ENCODE data around the gene PHPT1. TPM values are rescaled to one million over a fixed set of nuclear protein-coding genes. Genes with fewer than 3 reads are reported as not detected.
"Not testable (repeated sequence)": the region's sequence is repeated elsewhere in the genome, so short reads cannot be mapped to it uniquely, and the experiment has no call there.

The PHPT1 gene
- polyA plus RNA-seq, 4 donors: 111 to 337 (median 169) TPM

DNA sequence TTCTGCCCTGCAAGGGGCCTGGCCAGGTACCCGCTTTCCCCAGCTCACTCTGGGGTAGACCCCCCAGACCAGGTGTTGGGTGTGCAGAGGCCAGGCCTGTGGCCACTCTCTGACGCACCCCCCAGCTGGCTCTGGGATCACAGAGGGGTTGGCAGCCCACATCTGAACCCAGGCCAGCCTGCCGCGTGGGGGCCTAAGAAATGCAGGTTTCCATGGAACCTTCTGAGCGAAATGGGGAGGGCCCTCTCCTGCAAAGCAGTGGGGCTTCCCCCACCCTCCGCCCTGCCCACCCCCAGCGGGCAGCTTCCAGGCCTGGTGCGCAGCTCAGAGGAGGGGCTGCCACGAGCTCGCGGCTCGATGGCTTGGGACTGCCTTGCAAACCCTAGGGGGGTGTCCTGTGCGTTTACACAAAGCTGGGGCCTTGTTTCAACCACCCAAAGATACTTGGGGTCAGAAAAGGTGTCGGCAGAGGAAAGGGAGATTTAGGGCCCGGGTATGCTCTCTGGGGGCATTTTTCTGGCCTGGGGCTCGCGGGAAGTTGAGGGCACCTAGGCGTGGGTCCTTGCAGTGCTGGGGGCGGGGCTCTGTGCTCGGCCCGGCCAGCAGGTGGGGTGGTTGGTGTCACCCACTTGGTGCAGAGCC is 5.9 kb upstream of the PHPT1 start:
- not testable (repeated sequence) for FAIRE-seq; H3K9me3 ChIP-seq (ENCODE audit: control insufficient read depth in 2 of 2, insufficient read depth in 1 of 2, low read depth in 1 of 2, low read length in 1 of 2); H3K4me3 ChIP-seq (ENCODE audit: low read depth in 1 of 3, low read length in 3 of 3)
- peak in 1 of 2 donors; percentile 28 for DNase-seq
- Histone ChIP-seq H3K27ac (ENCODE audit: low read depth in 1 of 3, low read length in 2 of 3) (peak overlapping the region in 1 of 3 donors; percentile 2), H3K4me1 (ENCODE audit: control insufficient read depth in 3 of 3, insufficient read depth in 2 of 3, low read depth in 1 of 3, low read length in 2 of 3) (peaks cover 0 to 63% (median 4%) of the 10 kb centered on the region in 3 donors), H3K36me3 (ENCODE audit: control insufficient read depth in 3 of 3, insufficient read depth in 2 of 3, low read depth in 1 of 3, low read length in 3 of 3) (peaks cover 2 to 32% (median 13%) of the 10 kb centered on the region in 3 donors), H3K27me3 (ENCODE audit: control insufficient read depth in 3 of 3, insufficient read depth in 3 of 3, low read length in 3 of 3) (peaks cover 3 to 26% (median 9%) of the 10 kb centered on the region in 3 donors)
- WGBS, 3 donors: 10 to 17% (median 11%) methylated on average over 18 to 21 of the region's 21 CpGs

- peak overlapping the region in 1 of 3 donors; percentile 25 for H3K4me3 ChIP-seq (ENCODE audit: low read depth in 1 of 3, low read length in 3 of 3)
- not testable (repeated sequence) for H3K27ac ChIP-seq (ENCODE audit: low read depth in 1 of 3, low read length in 2 of 3); FAIRE-seq; H3K9me3 ChIP-seq (ENCODE audit: control insufficient read depth in 2 of 2, insufficient read depth in 1 of 2, low read depth in 1 of 2, low read length in 1 of 2)
- 5 to 6% (median 5%) methylated on average over 55 to 99 of the region's 99 CpGs for WGBS, 3 donors
- peaks cover 0 to 60% (median 4%) of the 10 kb centered on the region in 3 donors for H3K4me1 ChIP-seq (ENCODE audit: control insufficient read depth in 3 of 3, insufficient read depth in 2 of 3, low read depth in 1 of 3, low read length in 2 of 3)
- H3K27me3 ChIP-seq (ENCODE audit: control insufficient read depth in 3 of 3, insufficient read depth in 3 of 3, low read length in 3 of 3): peaks cover 3 to 26% (median 9%) of the 10 kb centered on the region in 3 donors
- DNase-seq: peak in 1 of 2 donors; percentile 60
- peaks cover 0 to 24% (median 12%) of the 10 kb centered on the region in 3 donors for H3K36me3 ChIP-seq (ENCODE audit: control insufficient read depth in 3 of 3, insufficient read depth in 2 of 3, low read depth in 1 of 3, low read length in 3 of 3)
Measured at GRCh38 chr9:136843801-136844740, 5.1 kb upstream of the PHPT1 start.

- H3K27ac ChIP-seq (ENCODE audit: low read depth in 1 of 3, low read length in 2 of 3): no peak overlapping the region
- peak overlapping the region in 1 of 3 donors; percentile 25 for H3K4me3 ChIP-seq (ENCODE audit: low read depth in 1 of 3, low read length in 3 of 3)
- peaks cover 0 to 10% of the 10 kb centered on the region in 2 donors for H3K9me3 ChIP-seq (ENCODE audit: control insufficient read depth in 2 of 2, insufficient read depth in 1 of 2, low read depth in 1 of 2, low read length in 1 of 2)
- DNase-seq: peak; percentile 31 to 44
- peaks cover 3 to 26% (median 9%) of the 10 kb centered on the region in 3 donors for H3K27me3 ChIP-seq (ENCODE audit: control insufficient read depth in 3 of 3, insufficient read depth in 3 of 3, low read length in 3 of 3)
- WGBS, 3 donors: 8 to 12% (median 9%) methylated on average over 30 to 88 of the region's 88 CpGs
- no peak for FAIRE-seq
- peaks cover 0 to 19% (median 4%) of the 10 kb centered on the region in 3 donors for H3K36me3 ChIP-seq (ENCODE audit: control insufficient read depth in 3 of 3, insufficient read depth in 2 of 3, low read depth in 1 of 3, low read length in 3 of 3)
- peaks cover 0 to 53% (median 4%) of the 10 kb centered on the region in 3 donors for H3K4me1 ChIP-seq (ENCODE audit: control insufficient read depth in 3 of 3, insufficient read depth in 2 of 3, low read depth in 1 of 3, low read length in 2 of 3)
Measured at GRCh38 chr9:136844761-136845464, 4.3 kb upstream of the PHPT1 start.

GRCh38 chr9:136845465-136846260 is 3.5 kb upstream of the PHPT1 start:
- Histone ChIP-seq H3K36me3 (ENCODE audit: control insufficient read depth in 3 of 3, insufficient read depth in 2 of 3, low read depth in 1 of 3, low read length in 3 of 3) (peaks cover 0 to 19% (median 2%) of the 10 kb centered on the region in 3 donors), H3K9me3 (ENCODE audit: control insufficient read depth in 2 of 2, insufficient read depth in 1 of 2, low read depth in 1 of 2, low read length in 1 of 2) (peaks cover 0 to 10% of the 10 kb centered on the region in 2 donors), H3K4me1 (ENCODE audit: control insufficient read depth in 3 of 3, insufficient read depth in 2 of 3, low read depth in 1 of 3, low read length in 2 of 3) (peaks cover 0 to 53% (median 6%) of the 10 kb centered on the region in 3 donors), H3K27me3 (ENCODE audit: control insufficient read depth in 3 of 3, insufficient read depth in 3 of 3, low read length in 3 of 3) (peaks cover 3 to 26% (median 9%) of the 10 kb centered on the region in 3 donors), H3K27ac (ENCODE audit: low read depth in 1 of 3, low read length in 2 of 3) (no peak overlapping the region), H3K4me3 (ENCODE audit: low read depth in 1 of 3, low read length in 3 of 3) (peak overlapping the region in 1 of 3 donors; percentile 24)
- 24 to 34% (median 28%) methylated on average over 79 to 102 of the region's 102 CpGs for WGBS, 3 donors
- DNase-seq: peak in 1 of 2 donors; percentile 26
- FAIRE-seq: no peak

DNA sequence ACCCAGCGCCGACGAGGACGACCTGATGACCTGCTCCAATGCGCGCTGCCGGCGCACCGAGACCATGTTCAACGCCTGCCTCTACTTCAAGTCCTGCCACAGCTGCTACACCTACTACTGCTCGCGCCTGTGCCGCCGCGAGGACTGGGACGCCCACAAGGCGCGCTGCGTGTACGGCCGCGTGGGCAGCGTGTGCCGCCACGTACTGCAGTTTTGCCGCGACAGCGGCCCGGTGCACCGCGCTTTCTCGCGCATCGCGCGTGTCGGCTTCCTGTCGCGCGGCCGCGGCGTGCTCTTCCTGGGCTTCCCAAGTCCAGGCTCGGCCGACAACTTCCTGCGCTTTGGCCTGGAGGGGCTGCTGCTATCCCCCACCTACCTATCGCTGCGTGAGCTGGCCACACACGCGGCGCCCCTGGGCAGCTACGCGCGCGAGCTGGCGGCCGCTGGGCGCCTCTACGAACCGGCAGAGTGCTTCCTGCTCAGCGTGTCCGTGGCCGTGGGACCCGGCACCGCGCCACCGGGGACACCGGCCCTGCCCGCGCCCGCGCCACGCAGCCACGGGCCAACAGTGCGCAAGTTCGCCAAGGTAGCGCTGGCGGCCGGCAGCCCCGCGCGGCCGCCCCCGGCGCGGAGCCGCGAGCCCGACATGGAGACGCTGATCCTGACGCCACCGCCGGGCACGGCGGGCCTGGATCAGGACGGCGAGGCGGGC is 2.7 kb upstream of the PHPT1 start:
- FAIRE-seq (no peak), DNase-seq (no peak)
- H3K27me3 ChIP-seq (ENCODE audit: control insufficient read depth in 3 of 3, insufficient read depth in 3 of 3, low read length in 3 of 3): peaks cover 3 to 26% (median 9%) of the 10 kb centered on the region in 3 donors
- H3K27ac ChIP-seq (ENCODE audit: low read depth in 1 of 3, low read length in 2 of 3): peak overlapping the region in 1 of 3 donors; percentile 100
- H3K4me1 ChIP-seq (ENCODE audit: control insufficient read depth in 3 of 3, insufficient read depth in 2 of 3, low read depth in 1 of 3, low read length in 2 of 3): peaks cover 0 to 53% (median 6%) of the 10 kb centered on the region in 3 donors
- H3K4me3 ChIP-seq (ENCODE audit: low read depth in 1 of 3, low read length in 3 of 3): peak overlapping the region in 2 of 3 donors; percentile 27 to 85
- WGBS, 3 donors: 6 to 18% (median 15%) methylated on average over 58 to 98 of the region's 98 CpGs
- H3K9me3 ChIP-seq (ENCODE audit: control insufficient read depth in 2 of 2, insufficient read depth in 1 of 2, low read depth in 1 of 2, low read length in 1 of 2): peaks cover 0 to 10% of the 10 kb centered on the region in 2 donors
- peaks cover 0 to 25% (median 0%) of the 10 kb centered on the region in 3 donors for H3K36me3 ChIP-seq (ENCODE audit: control insufficient read depth in 3 of 3, insufficient read depth in 2 of 3, low read depth in 1 of 3, low read length in 3 of 3)

- 2 to 6% (median 3%) methylated on average over 34 to 75 of the region's 75 CpGs for WGBS, 3 donors
- Histone ChIP-seq H3K27me3 (ENCODE audit: control insufficient read depth in 3 of 3, insufficient read depth in 3 of 3, low read length in 3 of 3) (peaks cover 3 to 26% (median 9%) of the 10 kb centered on the region in 3 donors), H3K36me3 (ENCODE audit: control insufficient read depth in 3 of 3, insufficient read depth in 2 of 3, low read depth in 1 of 3, low read length in 3 of 3) (peaks cover 0 to 33% (median 0%) of the 10 kb centered on the region in 3 donors), H3K4me3 (ENCODE audit: low read depth in 1 of 3, low read length in 3 of 3) (peak overlapping the region in 2 of 3 donors; percentile 85 to 99), H3K27ac (ENCODE audit: low read depth in 1 of 3, low read length in 2 of 3) (peak overlapping the region; percentile 92 to 100 (median 92)), H3K9me3 (ENCODE audit: control insufficient read depth in 2 of 2, insufficient read depth in 1 of 2, low read depth in 1 of 2, low read length in 1 of 2) (peaks cover 0 to 10% of the 10 kb centered on the region in 2 donors), H3K4me1 (ENCODE audit: control insufficient read depth in 3 of 3, insufficient read depth in 2 of 3, low read depth in 1 of 3, low read length in 2 of 3) (peaks cover 0 to 53% (median 2%) of the 10 kb centered on the region in 3 donors)
- no peak for FAIRE-seq
- peak; percentile 74 to 90 for DNase-seq
Measured at GRCh38 chr9:136847088-136847825, 2.0 kb upstream of the PHPT1 start.

Measured in small intestine (tissue), 7 donors.